Gastrocnemius medialis (tissue), 4 donors: ENCODE results near the gene INPP5B. TPM values are rescaled to one million over a fixed set of nuclear protein-coding genes. Genes with fewer than 3 reads are reported as not detected.

Experiments
- ATAC-seq, 2 donors: fragments of 150-250 bp; one replicate each; pipeline ENCODE4 v1.9.1; 2016
- DNase-seq, 2 donors: peaks; one replicate each; pipeline ENCODE4 v3.0.0-alpha.2; 2019
- H3K27ac ChIP-seq, 4 donors: fragments of 200-600 bp; sonication (generic); 1 replicate in 1 of 4; 2 replicates in 3 of 4; pipeline ENCODE4 v1.5.1; 2016 to 2018; ENCODE audit warnings: mild to moderate bottlenecking in 2 of 4, moderate library complexity in 1 of 4
- H3K27me3 ChIP-seq, 3 donors: fragments of 200-600 bp; sonication (generic) in 2 of 3; 1 replicate in 1 of 3; 2 replicates in 2 of 3; pipeline versions ENCODE4 v1.5.1 to v1.6.0; 2016 to 2019; ENCODE audit warnings: mild to moderate bottlenecking in 1 of 3, moderate library complexity in 1 of 3
- H3K36me3 ChIP-seq, 2 donors: fragments of 200-600 bp; sonication (generic) in 1 of 2; one replicate each; pipeline ENCODE4 v1.5.1; 2017 to 2018
- H3K4me1 ChIP-seq, 2 donors: fragments of 200-600 bp; sonication (generic) in 1 of 2; one replicate each; pipeline ENCODE4 v1.5.1; 2016 to 2017; ENCODE audit warnings: mild to moderate bottlenecking in 2 of 2
- H3K4me3 ChIP-seq, 4 donors: fragments of 200-600 bp; sonication (generic) in 3 of 4; 1 replicate in 1 of 4; 2 replicates in 3 of 4; pipeline ENCODE4 v1.5.1; 2016 to 2019; ENCODE audit warnings: mild to moderate bottlenecking in 2 of 4
- H3K9me3 ChIP-seq, 3 donors: fragments of 200-600 bp; sonication (generic) in 2 of 3; 1 replicate in 1 of 3; 2 replicates in 2 of 3; pipeline ENCODE4 v1.5.1; 2016 to 2019
- POLR2A ChIP-seq, 2 donors: fragments of 450-650 bp; IDR thresholded peaks; one replicate each; pipeline ENCODE4 v1.6.1; 2017; ENCODE audit warnings: antibody characterized with exemption in 2 of 2, mild to moderate bottlenecking in 2 of 2, moderate library complexity in 2 of 2
- in situ Hi-C, 4 donors: fragments of 200-750 bp; cut with MboI; loops; one replicate each; pipeline versions ENCODE4 v1.15.0 to v1.8.0; 2017; ENCODE audit warnings: low sequenced_read_pairs in 4 of 4
- intact Hi-C: fragments of 100-400 bp; cut with DNase I; formaldehyde crosslinking; loops from one replicate; pipeline ENCODE4 v1.15.1; 2023; ENCODE audit warnings: low total_unique reads
- total RNA-seq, 4 donors: library from RNA; depleted of rRNA; stranded (reverse); fragments of >200 nt; gene quantifications; one replicate each; pipeline versions ENCODE4 v1.1.0 to v1.2.3, GENCODE V29; 2016
- TF ChIP-seq, protein P1 (sequence below), 5 experiments: fragments of 450-650 bp in 3 of 5; fragments of 200-600 bp in 2 of 5; sonication (generic) in 2 of 5; IDR thresholded peaks in 4 of 5; conservative IDR thresholded peaks in 1 of 5; 1 replicate in 4 of 5; 2 replicates in 1 of 5; pipeline ENCODE4 v1.5.1; 2016 to 2019; ENCODE audit warnings: antibody characterized with exemption in 5 of 5, mild to moderate bottlenecking in 3 of 5, moderate library complexity in 3 of 5

The INPP5B gene
- total RNA-seq, 4 donors from 2014 or later: 6.8 to 13.4 (median 10.1) TPM

DNA sequence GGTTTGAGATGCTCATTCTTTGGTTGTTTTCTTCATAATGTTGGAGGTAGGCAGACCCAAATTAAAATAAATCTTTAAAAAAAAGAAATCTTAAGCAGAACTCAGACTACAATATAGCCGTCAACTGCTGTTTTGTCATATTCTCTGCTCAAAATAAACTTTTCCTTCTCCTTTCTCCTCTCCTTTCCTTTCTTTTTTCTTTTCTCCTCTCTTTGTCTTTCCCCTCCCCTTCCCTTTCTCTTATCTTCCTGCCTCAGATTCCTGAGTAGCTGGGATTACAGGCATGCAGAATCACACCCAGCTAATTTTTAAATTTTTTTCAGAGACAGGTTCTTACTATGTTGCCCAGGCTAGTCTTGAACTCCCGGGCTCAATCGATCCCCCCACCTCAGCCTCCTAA is 62.7 kb downstream of the INPP5B start:
- Histone ChIP-seq H3K4me1 (no peaks in the 10 kb centered on the region), H3K27me3 (no peaks in the 10 kb centered on the region), H3K27ac (no peak overlapping the region), H3K36me3 (peaks cover 2 to 96% of the 10 kb centered on the region in 2 donors), H3K4me3 (no peak overlapping the region), H3K9me3 (no peaks in the 10 kb centered on the region)
- intact Hi-C loops: no loop called here
- DNase-seq: no peak
- in situ Hi-C loops: no loop called here
- ATAC-seq: no peak
- no peak for TF ChIP-seq POLR2A (IDR thresholded peaks at IDR 0.05)
- TF ChIP-seq, protein P1, sequence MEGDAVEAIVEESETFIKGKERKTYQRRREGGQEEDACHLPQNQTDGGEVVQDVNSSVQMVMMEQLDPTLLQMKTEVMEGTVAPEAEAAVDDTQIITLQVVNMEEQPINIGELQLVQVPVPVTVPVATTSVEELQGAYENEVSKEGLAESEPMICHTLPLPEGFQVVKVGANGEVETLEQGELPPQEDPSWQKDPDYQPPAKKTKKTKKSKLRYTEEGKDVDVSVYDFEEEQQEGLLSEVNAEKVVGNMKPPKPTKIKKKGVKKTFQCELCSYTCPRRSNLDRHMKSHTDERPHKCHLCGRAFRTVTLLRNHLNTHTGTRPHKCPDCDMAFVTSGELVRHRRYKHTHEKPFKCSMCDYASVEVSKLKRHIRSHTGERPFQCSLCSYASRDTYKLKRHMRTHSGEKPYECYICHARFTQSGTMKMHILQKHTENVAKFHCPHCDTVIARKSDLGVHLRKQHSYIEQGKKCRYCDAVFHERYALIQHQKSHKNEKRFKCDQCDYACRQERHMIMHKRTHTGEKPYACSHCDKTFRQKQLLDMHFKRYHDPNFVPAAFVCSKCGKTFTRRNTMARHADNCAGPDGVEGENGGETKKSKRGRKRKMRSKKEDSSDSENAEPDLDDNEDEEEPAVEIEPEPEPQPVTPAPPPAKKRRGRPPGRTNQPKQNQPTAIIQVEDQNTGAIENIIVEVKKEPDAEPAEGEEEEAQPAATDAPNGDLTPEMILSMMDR (IDR thresholded peaks at IDR 0.05 in 4 of 5, conservative IDR thresholded peaks at IDR 0.05 in 1 of 5): no peak

DNA sequence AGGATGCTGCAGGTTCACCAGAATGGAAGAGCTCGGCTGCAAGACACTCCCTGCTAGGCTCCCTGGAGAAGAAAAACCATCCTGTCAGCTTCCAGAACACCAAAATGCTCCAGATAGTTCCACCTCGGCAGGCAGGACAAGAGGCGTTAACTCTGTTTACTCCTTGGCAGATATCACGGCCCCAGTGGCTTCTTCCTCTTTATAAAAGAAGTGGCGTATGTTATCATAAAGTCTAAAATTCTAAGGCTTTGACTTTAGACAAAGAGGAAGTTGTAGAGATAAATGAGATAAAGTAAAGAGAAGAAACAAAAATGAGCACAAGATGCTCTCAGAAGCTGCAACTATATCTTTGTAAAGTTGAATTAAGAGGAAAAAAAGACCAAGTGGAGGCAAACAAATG is 63.2 kb downstream of the INPP5B start:
- intact Hi-C loops (no loop called here), in situ Hi-C loops (no loop called here)
- Histone ChIP-seq H3K27ac (no peak overlapping the region), H3K9me3 (no peaks in the 10 kb centered on the region), H3K4me3 (no peak overlapping the region), H3K36me3 (peaks cover 2 to 93% of the 10 kb centered on the region in 2 donors), H3K27me3 (no peaks in the 10 kb centered on the region), H3K4me1 (no peaks in the 10 kb centered on the region)
- DNase-seq: no peak
- TF ChIP-seq, protein P1 (IDR thresholded peaks at IDR 0.05 in 4 of 5, conservative IDR thresholded peaks at IDR 0.05 in 1 of 5): no peak
- TF ChIP-seq POLR2A (IDR thresholded peaks at IDR 0.05): no peak
- ATAC-seq: no peak

- intact Hi-C loops: no loop called here
- DNase-seq (no peak), ATAC-seq (no peak)
- no peak overlapping the region for H3K4me3 ChIP-seq
- H3K9me3 ChIP-seq: no peaks in the 10 kb centered on the region
- no peaks in the 10 kb centered on the region for H3K27me3 ChIP-seq
- H3K36me3 ChIP-seq: peaks cover 0 to 78% of the 10 kb centered on the region in 2 donors
- in situ Hi-C loops: no loop called here
- H3K27ac ChIP-seq: no peak overlapping the region
- no peak for TF ChIP-seq POLR2A (IDR thresholded peaks at IDR 0.05)
- TF ChIP-seq, protein P1 (IDR thresholded peaks at IDR 0.05 in 4 of 5, conservative IDR thresholded peaks at IDR 0.05 in 1 of 5): no peak
- H3K4me1 ChIP-seq: no peaks in the 10 kb centered on the region
Observed at GRCh38 chr1:37879865-37880264, 67.0 kb downstream of the INPP5B start.

GRCh38 chr1:37878071-37878470 is 68.8 kb downstream of the INPP5B start:
- no peak overlapping the region for H3K27ac ChIP-seq
- intact Hi-C loops (no loop called here), in situ Hi-C loops (no loop called here)
- ATAC-seq (no peak), DNase-seq (no peak)
- H3K9me3 ChIP-seq: no peaks in the 10 kb centered on the region
- TF ChIP-seq, protein P1 (IDR thresholded peaks at IDR 0.05 in 4 of 5, conservative IDR thresholded peaks at IDR 0.05 in 1 of 5): no peak
- TF ChIP-seq POLR2A (IDR thresholded peaks at IDR 0.05): no peak
- H3K4me1 ChIP-seq: no peaks in the 10 kb centered on the region
- H3K4me3 ChIP-seq: no peak overlapping the region
- H3K27me3 ChIP-seq: no peaks in the 10 kb centered on the region
- H3K36me3 ChIP-seq: peaks cover 0 to 77% of the 10 kb centered on the region in 2 donors

DNA sequence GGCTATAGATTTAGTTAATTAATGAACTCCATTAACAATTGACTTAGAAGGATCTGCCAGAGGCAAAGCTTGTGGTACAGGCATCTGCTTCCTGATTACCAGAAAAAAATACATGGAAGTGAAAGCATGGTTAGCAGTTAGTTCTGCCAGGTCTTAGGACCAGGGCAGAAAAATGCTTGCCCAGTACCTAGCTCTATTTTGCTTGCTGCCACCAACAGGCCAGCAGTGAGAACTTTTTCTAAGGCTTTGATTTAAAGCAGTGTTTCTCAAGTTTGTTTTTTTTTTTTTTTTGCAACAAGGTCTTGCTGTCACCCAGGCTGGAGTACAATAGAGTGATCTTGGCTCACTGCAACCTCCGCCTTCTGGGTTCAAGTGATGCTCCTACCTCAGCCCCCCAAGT is 71.0 kb downstream of the INPP5B start:
- TF ChIP-seq POLR2A (IDR thresholded peaks at IDR 0.05): no peak
- TF ChIP-seq, protein P1 (IDR thresholded peaks at IDR 0.05 in 4 of 5, conservative IDR thresholded peaks at IDR 0.05 in 1 of 5): no peak
- H3K4me1 ChIP-seq: no peaks in the 10 kb centered on the region
- peaks cover 0 to 73% of the 10 kb centered on the region in 2 donors for H3K36me3 ChIP-seq
- H3K9me3 ChIP-seq: no peaks in the 10 kb centered on the region
- H3K4me3 ChIP-seq: no peak overlapping the region
- intact Hi-C loops: no loop called here
- ATAC-seq (no peak), DNase-seq (no peak)
- in situ Hi-C loops: no loop called here
- H3K27ac ChIP-seq: no peak overlapping the region
- H3K27me3 ChIP-seq: no peaks in the 10 kb centered on the region
